Hematopoietic multipotent progenitor cell treated with erythropoietin and hydrocortisone succinate and interleukin-3 and kit ligand, for 4 days (in vitro differentiated cells): Measurements from ENCODE around the gene DIRAS1.

Experiments
- DNase-seq: peaks from one replicate; pipeline ENCODE4 v3.0.0-alpha.2; 2015

DIRAS1 gene

GRCh38 chr19:2720777-2721569 is at the start of gene DIRAS1:
DIRAS1 (minus strand) TSS chr19:2721372; CDS start chr19:2717806, 3,566 bp downstream.
- DNase-seq = no peak

GRCh38 chr19:2770055-2771013 is 49.2 kb upstream of the DIRAS1 start:
- DNase-seq = peak; percentile 73

GRCh38 chr19:2769218-2769617 is 48.0 kb upstream of the DIRAS1 start:
- no peak for DNase-seq

GRCh38 chr19:2768365-2769132 is 47.4 kb upstream of the DIRAS1 start:
- DNase-seq = no peak

GRCh38 chr19:2767688-2768087 is 46.5 kb upstream of the DIRAS1 start:
- no peak for DNase-seq

GRCh38 chr19:2766594-2767372 is 45.6 kb upstream of the DIRAS1 start:
- DNase-seq = no peak

GRCh38 chr19:2765376-2765775 is 44.2 kb upstream of the DIRAS1 start:
- DNase-seq = no peak

- DNase-seq = no peak
Measured at GRCh38 chr19:2764945-2765344, 43.8 kb upstream of the DIRAS1 start.

- DNase-seq = no peak
Measured at GRCh38 chr19:2763687-2764086, 42.5 kb upstream of the DIRAS1 start.

GRCh38 chr19:2762783-2763496 is 41.8 kb upstream of the DIRAS1 start:
- DNase-seq = no peak

- DNase-seq = no peak
Measured at GRCh38 chr19:2761876-2762782, 41.0 kb upstream of the DIRAS1 start.

- DNase-seq = no peak
Measured at GRCh38 chr19:2761309-2761677, 40.1 kb upstream of the DIRAS1 start.

GRCh38 chr19:2759965-2760364 is 38.8 kb upstream of the DIRAS1 start:
- DNase-seq = no peak

GRCh38 chr19:2759362-2759761 is 38.2 kb upstream of the DIRAS1 start:
- no peak for DNase-seq

GRCh38 chr19:2758601-2759313 is 37.6 kb upstream of the DIRAS1 start:
- no peak for DNase-seq

- no peak for DNase-seq
Measured at GRCh38 chr19:2756921-2757881, 36.0 kb upstream of the DIRAS1 start.

- no peak for DNase-seq
Measured at GRCh38 chr19:2756477-2756876, 35.3 kb upstream of the DIRAS1 start.

GRCh38 chr19:2755811-2756210 is 34.6 kb upstream of the DIRAS1 start:
- DNase-seq = no peak

- no peak for DNase-seq
Measured at GRCh38 chr19:2755448-2755705, 34.2 kb upstream of the DIRAS1 start.
